ENCODE measurements around the gene APOF. TPM values are rescaled to one million over a fixed set of nuclear protein-coding genes. Genes with fewer than 3 reads are reported as not detected.
A peak's percentile ranks its signal among the peaks of the same experiment; 100 is the strongest.

APOF gene
- total and polyA plus RNA-seq, 9 of the 15 experiments (the other 6 are each of a cell fraction or from before 2014, with no cell fraction given): 0.09 to 0.15 (median 0.12) TPM; not detected in 5

DNA sequence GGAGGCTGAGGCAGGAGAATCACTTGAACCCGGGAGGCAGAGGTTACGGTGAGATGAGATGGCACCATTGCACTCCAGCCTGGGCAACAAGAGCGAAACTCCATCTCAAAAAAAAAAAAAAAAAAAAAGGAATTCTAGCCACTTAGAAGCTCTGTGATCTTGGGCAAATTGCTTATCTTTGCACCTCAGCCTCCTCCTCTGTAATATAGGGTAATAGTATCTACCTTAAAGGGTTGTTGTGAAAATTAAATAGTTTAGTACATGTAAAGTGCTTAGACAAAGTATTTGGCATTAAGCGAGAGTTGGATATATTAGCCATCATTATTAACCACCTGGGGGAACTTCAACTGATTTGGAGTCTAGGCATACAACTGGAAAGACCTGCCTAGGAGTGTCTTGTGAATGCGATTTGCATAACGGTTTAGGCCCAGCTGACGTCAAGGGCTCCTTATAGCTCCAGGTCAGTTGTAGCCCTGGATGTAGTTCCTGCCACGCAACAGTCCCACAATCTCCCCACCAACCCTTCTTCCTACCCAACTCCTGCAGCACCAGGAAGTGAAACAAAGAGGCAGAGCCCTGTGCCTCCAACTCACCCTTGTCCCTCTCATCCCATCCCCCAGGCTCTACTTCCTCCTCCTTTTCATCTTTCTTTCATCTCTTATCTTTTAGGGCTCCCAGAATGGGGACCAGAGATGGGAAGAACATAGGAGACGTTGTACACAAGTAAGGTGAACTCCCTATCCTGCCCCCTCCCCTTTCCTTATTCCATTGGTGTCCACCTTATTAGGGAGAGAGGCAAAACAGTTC lies 26.1 kb downstream of the APOF start (continued):
- TF ChIP-seq, protein P1, sequence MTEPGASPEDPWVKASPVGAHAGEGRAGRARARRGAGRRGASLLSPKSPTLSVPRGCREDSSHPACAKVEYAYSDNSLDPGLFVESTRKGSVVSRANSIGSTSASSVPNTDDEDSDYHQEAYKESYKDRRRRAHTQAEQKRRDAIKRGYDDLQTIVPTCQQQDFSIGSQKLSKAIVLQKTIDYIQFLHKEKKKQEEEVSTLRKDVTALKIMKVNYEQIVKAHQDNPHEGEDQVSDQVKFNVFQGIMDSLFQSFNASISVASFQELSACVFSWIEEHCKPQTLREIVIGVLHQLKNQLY (CRISPR knock-in tag; conservative IDR thresholded peaks at IDR 0.05): no peak
- TF ChIP-seq ZNF140 (CRISPR knock-in tag; IDR thresholded peaks at IDR 0.05): no peak
- TF ChIP-seq SMARCE1 (IDR thresholded peaks at IDR 0.05): no peak; the same call in 1 of the 2 replicates
- no peak for TF ChIP-seq ZNF354B (CRISPR knock-in tag; IDR thresholded peaks at IDR 0.05)
- no peak for TF ChIP-seq HMG20A (CRISPR knock-in tag; conservative IDR thresholded peaks at IDR 0.05)
- no peak for TF ChIP-seq KDM2B (CRISPR knock-in tag; IDR thresholded peaks at IDR 0.05)
- TF ChIP-seq ZNF75A (CRISPR knock-in tag; IDR thresholded peaks at IDR 0.05): no peak
- TF ChIP-seq, protein P2, sequence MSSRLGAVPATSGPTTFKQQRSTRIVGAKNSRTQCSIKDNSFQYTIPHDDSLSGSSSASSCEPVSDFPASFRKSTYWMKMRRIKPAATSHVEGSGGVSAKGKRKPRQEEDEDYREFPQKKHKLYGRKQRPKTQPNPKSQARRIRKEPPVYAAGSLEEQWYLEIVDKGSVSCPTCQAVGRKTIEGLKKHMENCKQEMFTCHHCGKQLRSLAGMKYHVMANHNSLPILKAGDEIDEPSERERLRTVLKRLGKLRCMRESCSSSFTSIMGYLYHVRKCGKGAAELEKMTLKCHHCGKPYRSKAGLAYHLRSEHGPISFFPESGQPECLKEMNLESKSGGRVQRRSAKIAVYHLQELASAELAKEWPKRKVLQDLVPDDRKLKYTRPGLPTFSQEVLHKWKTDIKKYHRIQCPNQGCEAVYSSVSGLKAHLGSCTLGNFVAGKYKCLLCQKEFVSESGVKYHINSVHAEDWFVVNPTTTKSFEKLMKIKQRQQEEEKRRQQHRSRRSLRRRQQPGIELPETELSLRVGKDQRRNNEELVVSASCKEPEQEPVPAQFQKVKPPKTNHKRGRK (tag; IDR thresholded peaks at IDR 0.05): no peak
- peak; percentile 50 for TF ChIP-seq DPF2 (IDR thresholded peaks at IDR 0.05)
- no peak for TF ChIP-seq ZNF583 (CRISPR knock-in tag; IDR thresholded peaks at IDR 0.05)
- no peak for TF ChIP-seq SNRNP70 (optimal IDR thresholded peaks at IDR 0.05; ENCODE audit: low read depth, low read length)
- peak; percentile 47; the same call in 1 of the 2 replicates for TF ChIP-seq NR2F6 (CRISPR knock-in tag; IDR thresholded peaks at IDR 0.05)
- no peak for TF ChIP-seq SMAD2 (IDR thresholded peaks at IDR 0.05; ENCODE audit: low read depth, low read length)
- no peak for TF ChIP-seq ZBED1 (IDR thresholded peaks at IDR 0.05)
- no peak for TF ChIP-seq ZNF184 (CRISPR knock-in tag; IDR thresholded peaks at IDR 0.05)
- TF ChIP-seq ZNF431 (CRISPR knock-in tag; IDR thresholded peaks at IDR 0.05): no peak
- TF ChIP-seq, protein P3, sequence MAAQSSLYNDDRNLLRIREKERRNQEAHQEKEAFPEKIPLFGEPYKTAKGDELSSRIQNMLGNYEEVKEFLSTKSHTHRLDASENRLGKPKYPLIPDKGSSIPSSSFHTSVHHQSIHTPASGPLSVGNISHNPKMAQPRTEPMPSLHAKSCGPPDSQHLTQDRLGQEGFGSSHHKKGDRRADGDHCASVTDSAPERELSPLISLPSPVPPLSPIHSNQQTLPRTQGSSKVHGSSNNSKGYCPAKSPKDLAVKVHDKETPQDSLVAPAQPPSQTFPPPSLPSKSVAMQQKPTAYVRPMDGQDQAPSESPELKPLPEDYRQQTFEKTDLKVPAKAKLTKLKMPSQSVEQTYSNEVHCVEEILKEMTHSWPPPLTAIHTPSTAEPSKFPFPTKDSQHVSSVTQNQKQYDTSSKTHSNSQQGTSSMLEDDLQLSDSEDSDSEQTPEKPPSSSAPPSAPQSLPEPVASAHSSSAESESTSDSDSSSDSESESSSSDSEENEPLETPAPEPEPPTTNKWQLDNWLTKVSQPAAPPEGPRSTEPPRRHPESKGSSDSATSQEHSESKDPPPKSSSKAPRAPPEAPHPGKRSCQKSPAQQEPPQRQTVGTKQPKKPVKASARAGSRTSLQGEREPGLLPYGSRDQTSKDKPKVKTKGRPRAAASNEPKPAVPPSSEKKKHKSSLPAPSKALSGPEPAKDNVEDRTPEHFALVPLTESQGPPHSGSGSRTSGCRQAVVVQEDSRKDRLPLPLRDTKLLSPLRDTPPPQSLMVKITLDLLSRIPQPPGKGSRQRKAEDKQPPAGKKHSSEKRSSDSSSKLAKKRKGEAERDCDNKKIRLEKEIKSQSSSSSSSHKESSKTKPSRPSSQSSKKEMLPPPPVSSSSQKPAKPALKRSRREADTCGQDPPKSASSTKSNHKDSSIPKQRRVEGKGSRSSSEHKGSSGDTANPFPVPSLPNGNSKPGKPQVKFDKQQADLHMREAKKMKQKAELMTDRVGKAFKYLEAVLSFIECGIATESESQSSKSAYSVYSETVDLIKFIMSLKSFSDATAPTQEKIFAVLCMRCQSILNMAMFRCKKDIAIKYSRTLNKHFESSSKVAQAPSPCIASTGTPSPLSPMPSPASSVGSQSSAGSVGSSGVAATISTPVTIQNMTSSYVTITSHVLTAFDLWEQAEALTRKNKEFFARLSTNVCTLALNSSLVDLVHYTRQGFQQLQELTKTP (IDR thresholded peaks at IDR 0.05; ENCODE audit: low read depth in 1 of 2, partially characterized antibody in 2 of 2): peak; percentile 44 to 86
- no peak for TF ChIP-seq GATAD2B (IDR thresholded peaks at IDR 0.05; ENCODE audit: borderline replicate concordance)

All from K562 (cell line).